H1 (cell line): Measurements from ENCODE around the gene TRMT10B. TPM values are rescaled to one million over a fixed set of nuclear protein-coding genes. Genes with fewer than 3 reads are reported as not detected.

Experiments used
- KDM4A ChIP-seq: IDR thresholded peaks from one replicate; pipeline ENCODE4 v1.7.1; 2012; ENCODE audit warnings: low read depth, mild to moderate bottlenecking, moderate library complexity, low read length, inconsistent platforms; ENCODE audit not compliant: severe bottlenecking
- PHF8 ChIP-seq: fragments of 200-600 bp; sonication (generic); conservative IDR thresholded peaks from 2 replicates; pipeline ENCODE4 v1.7.1; 2012; ENCODE audit warnings: low read depth, mild to moderate bottlenecking, inconsistent platforms, low read length, moderate library complexity
- RAD21 ChIP-seq, 2 experiments: IDR thresholded peaks in 1 of 2; conservative IDR thresholded peaks in 1 of 2; 2 replicates each; pipeline ENCODE4 v1.6.1; 2011; ENCODE audit warnings: low read depth in 2 of 2, low read length in 2 of 2, improper control_type of control experiment in 1 of 2, inconsistent platforms in 1 of 2, mild to moderate bottlenecking in 1 of 2, moderate library complexity in 1 of 2
- SIN3A ChIP-seq, 2 experiments: IDR thresholded peaks in 1 of 2; conservative IDR thresholded peaks in 1 of 2; 2 replicates each; pipeline ENCODE4 v1.6.1; 2011 to 2012; ENCODE audit warnings: low read length in 2 of 2, improper control_type of control experiment in 1 of 2, low read depth in 1 of 2, mild to moderate bottlenecking in 1 of 2
- polyA plus RNA-seq, 7 experiments: library from polyadenylated mRNA; depleted of rRNA in 3 of 7; stranded (reverse) in 5 of 7; unstranded in 2 of 7; fragments of >200 nt in 5 of 7; fragments of 200-250 nt in 2 of 7; gene quantifications; 1 replicate in 5 of 7; 2 replicates in 1 of 7; 4 replicates in 1 of 7; pipeline versions ENCODE4 v1.2.1 to v1.2.3, GENCODE V29; 2011 to 2013; ENCODE audit warnings: missing spikeins in 2 of 7, mixed read lengths in 2 of 7
- total RNA-seq: library from RNA; stranded (reverse); fragmentation: NEBNext Ultra II Directional; extraction: Animal tissue kit (Norgen Biotek cat#: 25700); gene quantifications from 2 replicates; pipeline ENCODE4 v1.2.1, GENCODE V29; 2021

Gene TRMT10B
- total and polyA plus RNA-seq, 2 of the 8 experiments (the other 6 are each of a cell fraction or from before 2014, with no cell fraction given): 2.4 to 4.5 TPM

DNA sequence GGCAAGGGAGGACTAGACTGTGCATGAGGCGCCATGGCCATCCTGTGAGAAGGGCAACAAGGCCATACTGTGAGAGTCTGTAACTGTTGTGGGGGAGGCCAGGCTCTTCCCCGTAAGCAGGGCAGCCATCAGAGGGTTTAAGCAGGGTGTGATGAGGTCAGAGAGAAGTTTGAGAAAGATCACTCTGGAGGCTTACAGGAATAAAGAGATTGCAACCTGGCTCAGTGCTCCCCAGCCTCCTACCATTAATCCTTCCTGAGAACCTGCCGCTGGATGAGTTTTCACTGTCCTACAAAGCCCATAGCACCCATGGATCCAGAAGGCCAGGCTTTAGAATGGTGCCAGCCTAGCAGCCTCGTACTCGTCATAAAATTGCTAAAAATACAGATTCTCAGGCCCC, 14.4 kb upstream of the TRMT10B start (continued):
- TF ChIP-seq PHF8: no peak
- TF ChIP-seq KDM4A: no peak
- TF ChIP-seq SIN3A (conservative IDR thresholded peaks at IDR 0.05 in 1 of 2, IDR thresholded peaks at IDR 0.05 in 1 of 2; ENCODE audit: low read depth in 1 of 2, low read length in 2 of 2): no peak
- no peak for TF ChIP-seq RAD21 (IDR thresholded peaks at IDR 0.05 in 1 of 2, conservative IDR thresholded peaks at IDR 0.05 in 1 of 2; ENCODE audit: low read depth in 2 of 2, low read length in 2 of 2)
